GM19240 (cell line): ENCODE results near the gene CD40.
"Not testable (repeated sequence)": the region's sequence is repeated elsewhere in the genome, so short reads cannot be mapped to it uniquely, and the experiment has no call there.

Source experiments
- DNase-seq: peaks from one replicate; pipeline ENCODE4 v3.0.0; 2011; ENCODE audit warnings: low spot score; ENCODE audit not compliant: insufficient read length

The CD40 gene

GRCh38 chr20:46093531-46093930 lies 24.6 kb upstream of the CD40 start:
- DNase-seq: no peak

- DNase-seq: no peak
These were observed 18.4 kb upstream of the CD40 start for GRCh38 chr20:46099491-46100287.

- DNase-seq: not testable (repeated sequence)
These were observed 17.7 kb upstream of the CD40 start for GRCh38 chr20:46100444-46100843.

- DNase-seq: no peak
These were observed 17.1 kb upstream of the CD40 start for GRCh38 chr20:46100988-46101387.

- no peak for DNase-seq
These were observed 16.2 kb upstream of the CD40 start for GRCh38 chr20:46101957-46102356.

- no peak for DNase-seq
These were observed 15.2 kb upstream of the CD40 start for GRCh38 chr20:46102940-46103339.

GRCh38 chr20:46104262-46104661 lies 13.9 kb upstream of the CD40 start:
- DNase-seq: no peak

GRCh38 chr20:46107061-46107460 lies 11.1 kb upstream of the CD40 start:
- DNase-seq: no peak

- DNase-seq: no peak
These were observed 9.7 kb upstream of the CD40 start for GRCh38 chr20:46108435-46108841.

- no peak for DNase-seq
These were observed 9.1 kb upstream of the CD40 start for GRCh38 chr20:46108976-46109375.

GRCh38 chr20:46111028-46111835 lies 6.9 kb upstream of the CD40 start:
- DNase-seq: no peak

GRCh38 chr20:46111836-46112212 lies 6.3 kb upstream of the CD40 start:
- no peak for DNase-seq

GRCh38 chr20:46112430-46113112 lies 5.5 kb upstream of the CD40 start:
- no peak for DNase-seq

- no peak for DNase-seq
These were observed 5.0 kb upstream of the CD40 start for GRCh38 chr20:46113113-46113470.

- no peak for DNase-seq
These were observed 3.7 kb upstream of the CD40 start for GRCh38 chr20:46114449-46114848.

GRCh38 chr20:46118481-46119020 lies 437 bp downstream of the CD40 start:
- no peak for DNase-seq

GRCh38 chr20:46119028-46119546 lies 973 bp downstream of the CD40 start:
- no peak for DNase-seq

GRCh38 chr20:46119547-46119946 lies 1.4 kb downstream of the CD40 start:
- no peak for DNase-seq

- no peak for DNase-seq
These were observed 2.0 kb downstream of the CD40 start for GRCh38 chr20:46120136-46120535.

- no peak for DNase-seq
These were observed 3.2 kb downstream of the CD40 start for GRCh38 chr20:46121184-46121930.

- no peak for DNase-seq
These were observed 4.0 kb downstream of the CD40 start for GRCh38 chr20:46122071-46122470.
